C4-2B (cell line): Measurements from ENCODE around the gene PDGFRA.
"Not testable (repeated sequence)": the region's sequence is repeated elsewhere in the genome, so short reads cannot be mapped to it uniquely, and the experiment has no call there.

Experiments
- CTCF ChIP-seq: fragments of 450-650 bp; conservative IDR thresholded peaks from 2 replicates; pipeline ENCODE4 v1.5.1; 2017; ENCODE audit warnings: mild to moderate bottlenecking
- ZFX ChIP-seq: fragments of 450-650 bp; IDR thresholded peaks from 2 replicates; pipeline ENCODE4 v1.6.1; 2017

GRCh38 chr4:54342067-54342466 is 113.0 kb downstream of the PDGFRA start:
- TF ChIP-seq CTCF, ZFX: not testable (repeated sequence)
